HG03039 (cell line): ENCODE data around the gene ANKRD55.

Experiments
- ATAC-seq: cut with Tn5 transposase; IDR thresholded peaks from one replicate; pipeline ENCODE4 v1.9.1; 2021; ENCODE audit warnings: mild to moderate bottlenecking, moderate library complexity; ENCODE audit not compliant: unreplicated experiment

The ANKRD55 gene

GRCh38 chr5:56054666-56055065 is 178.5 kb downstream of the ANKRD55 start:
- ATAC-seq = no peak

GRCh38 chr5:56053363-56053762 is 179.8 kb downstream of the ANKRD55 start:
- no peak for ATAC-seq

GRCh38 chr5:56052735-56053134 is 180.4 kb downstream of the ANKRD55 start:
- ATAC-seq = no peak

- no peak for ATAC-seq
These were observed 182.4 kb downstream of the ANKRD55 start for GRCh38 chr5:56050551-56051255.
